COLO668 (cell line): ENCODE results near the gene ARAP1.

Experiments
- DNase-seq: peaks from one replicate; lab custom pipeline; 2025; ENCODE audit not compliant: unreplicated experiment; lab: John Stamatoyannopoulos, UW

The ARAP1 gene

DNA sequence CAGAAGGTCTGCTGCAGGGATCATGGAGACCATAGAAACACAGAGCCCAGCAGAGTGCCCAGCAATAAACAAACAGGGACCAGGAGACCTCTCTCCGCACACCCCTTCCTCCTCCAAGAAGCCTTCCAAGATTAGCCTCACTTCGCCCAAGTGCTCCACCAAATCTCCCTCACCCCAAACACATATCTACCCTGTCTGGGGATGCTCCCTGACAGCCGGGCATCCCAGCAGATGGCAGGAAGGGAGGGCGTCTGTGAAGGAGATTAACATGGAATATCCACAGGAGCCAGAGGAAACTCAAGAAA, 26.5 kb downstream of the ARAP1 start:
- DNase-seq, result no peak

DNA sequence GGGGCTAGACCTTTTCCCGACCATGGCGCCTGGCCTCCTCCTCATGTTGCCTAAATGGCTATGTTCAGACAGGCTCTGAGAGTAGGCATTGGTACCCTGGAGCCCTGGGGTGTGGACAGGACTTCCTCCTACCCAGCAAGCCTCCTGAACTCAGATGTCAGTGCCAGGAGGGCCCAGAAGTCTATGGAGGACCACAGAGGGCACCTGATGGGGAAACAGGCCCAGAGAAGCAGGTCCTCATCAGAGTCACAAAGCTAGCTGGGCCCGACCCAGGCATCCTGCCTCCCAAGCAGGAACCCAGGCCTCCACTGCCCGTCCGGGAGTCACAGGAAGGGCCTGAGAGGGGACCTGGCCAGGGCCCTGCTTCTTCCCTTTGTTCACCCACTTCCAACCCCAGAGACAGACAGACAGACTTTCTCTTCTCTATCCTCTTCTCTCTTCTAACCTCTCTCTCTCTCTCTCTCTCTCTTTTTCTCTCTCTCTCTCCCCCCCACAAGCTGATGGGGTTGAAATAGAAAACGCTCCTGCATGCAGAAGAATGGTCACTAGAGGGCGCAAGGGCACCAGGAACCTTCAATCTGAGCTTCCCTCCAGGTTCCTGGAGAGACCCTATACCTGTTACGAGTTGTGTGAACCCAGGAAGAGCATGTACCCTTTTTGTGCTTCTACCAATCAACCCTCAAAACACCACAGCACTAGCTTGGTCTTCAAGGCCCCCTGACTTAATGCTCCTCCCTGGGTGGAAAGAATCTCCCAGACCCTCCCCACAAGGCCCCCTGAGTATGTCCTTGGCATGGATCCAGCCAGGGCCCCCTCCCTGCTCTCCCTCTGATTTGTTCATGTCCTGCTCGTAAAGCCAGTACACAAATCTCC, 27.1 kb downstream of the ARAP1 start:
- DNase-seq, result peak; percentile 62

DNA sequence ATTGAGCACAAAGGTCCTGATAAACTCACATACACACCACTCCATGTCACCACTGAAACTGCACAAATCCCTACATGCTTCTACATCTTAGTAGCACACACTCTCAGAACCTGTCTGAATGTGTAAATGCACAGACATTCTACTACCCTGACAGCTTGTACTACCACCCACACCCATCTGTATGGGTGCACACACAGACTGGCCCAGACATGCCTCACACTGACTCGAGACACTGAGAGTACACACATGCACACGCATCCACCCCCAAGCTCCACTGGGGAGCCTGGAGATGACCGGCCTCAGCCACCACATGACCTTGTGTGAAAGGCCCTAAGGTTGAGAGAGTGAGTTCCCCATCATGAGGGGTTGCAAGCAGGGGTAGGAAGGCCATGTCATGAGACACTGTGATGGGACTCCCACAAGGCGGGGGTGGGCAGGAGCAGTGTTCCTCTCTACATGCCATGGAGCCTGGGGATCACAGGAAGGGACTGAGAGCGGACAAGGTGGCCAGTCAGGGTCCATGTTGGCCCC, 28.1 kb downstream of the ARAP1 start:
- no peak for DNase-seq

DNA sequence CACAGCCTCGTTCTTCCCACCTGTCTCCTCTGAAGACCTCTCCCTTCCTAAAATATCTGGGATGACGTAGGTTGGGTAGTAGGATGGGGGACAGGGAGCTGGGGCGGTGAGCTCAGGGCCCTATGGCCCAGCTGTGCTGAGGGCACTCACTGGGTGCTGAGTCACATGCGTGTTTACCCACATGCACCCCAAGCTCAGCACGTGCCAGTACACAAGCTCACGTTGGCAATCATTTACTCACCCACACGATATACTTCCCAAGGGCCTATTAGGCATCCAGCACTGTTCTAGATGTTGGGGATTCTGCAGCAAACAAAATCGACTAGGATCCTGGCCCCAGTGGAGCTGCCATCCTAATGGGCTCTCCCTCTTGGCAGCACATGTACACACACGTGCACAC, 28.7 kb downstream of the ARAP1 start:
- DNase-seq, result no peak

GRCh38 chr11:72722050-72722748, 30.0 kb downstream of the ARAP1 start:
- DNase-seq, result peak; percentile 62

- peak; percentile 3 for DNase-seq
Observed at GRCh38 chr11:72721689-72722049, 30.5 kb downstream of the ARAP1 start.

GRCh38 chr11:72721276-72721675, 30.9 kb downstream of the ARAP1 start:
- no peak for DNase-seq

DNA sequence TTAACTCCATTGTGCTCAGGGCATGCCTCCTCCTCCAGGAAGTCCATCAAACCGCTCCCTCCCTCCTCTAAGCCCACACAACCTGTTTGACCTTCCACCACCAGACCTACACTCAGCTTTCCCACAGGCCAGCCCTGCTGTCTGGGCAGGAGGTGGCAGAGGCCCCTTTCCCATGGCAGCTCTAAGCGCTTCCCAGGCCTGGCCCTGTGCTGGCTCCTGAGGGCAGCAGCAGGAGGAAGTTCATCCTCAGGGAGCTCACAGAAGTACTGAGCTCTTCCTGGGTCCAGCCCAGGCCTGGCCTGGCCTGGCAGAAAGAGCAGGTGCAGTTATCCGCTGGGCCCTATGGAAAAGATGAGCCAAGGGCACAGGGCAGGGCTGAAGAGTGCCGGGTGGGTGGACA, 31.4 kb downstream of the ARAP1 start:
- no peak for DNase-seq

DNA sequence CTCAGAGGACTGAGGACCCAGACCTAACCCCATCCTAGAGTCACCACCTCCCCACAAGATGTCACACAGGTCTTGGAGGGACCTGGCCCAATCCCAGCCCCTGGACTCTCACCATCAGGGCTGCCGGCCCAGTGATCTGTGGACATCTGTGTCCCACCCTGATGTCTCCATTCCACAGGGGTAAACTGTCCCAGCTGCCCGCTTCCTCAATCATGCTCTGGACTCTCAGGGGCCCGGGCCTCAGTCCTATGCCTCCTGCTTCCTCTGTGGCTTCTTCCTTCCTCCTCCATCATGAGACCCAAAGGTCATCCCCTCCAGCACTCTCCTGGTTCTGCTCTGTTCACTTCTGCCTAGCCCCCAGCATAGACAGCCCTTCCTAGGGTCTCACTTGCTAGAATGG, 32.2 kb downstream of the ARAP1 start:
- no peak for DNase-seq

DNA sequence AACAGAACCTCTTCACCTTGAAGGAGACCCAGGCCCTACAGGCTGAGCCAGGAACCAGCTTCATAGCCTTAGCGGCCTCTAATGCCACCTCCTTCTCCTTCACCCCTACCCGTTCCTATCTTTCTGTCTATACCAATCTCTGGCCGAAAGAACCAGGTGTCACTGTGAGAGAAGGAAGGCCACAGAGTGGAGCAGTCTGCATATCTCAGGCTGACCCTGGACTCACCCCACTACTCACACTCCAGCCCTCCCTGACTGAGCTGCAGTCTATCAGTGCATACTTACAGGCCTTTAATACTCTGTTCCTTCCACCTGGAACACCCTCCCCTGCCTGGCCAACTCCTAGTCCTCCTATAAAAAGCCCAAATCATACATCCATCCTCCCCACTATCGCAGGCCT, 32.7 kb downstream of the ARAP1 start:
- no peak for DNase-seq

- DNase-seq, result no peak
Observed at GRCh38 chr11:72719144-72719543, 33.1 kb downstream of the ARAP1 start.

DNA sequence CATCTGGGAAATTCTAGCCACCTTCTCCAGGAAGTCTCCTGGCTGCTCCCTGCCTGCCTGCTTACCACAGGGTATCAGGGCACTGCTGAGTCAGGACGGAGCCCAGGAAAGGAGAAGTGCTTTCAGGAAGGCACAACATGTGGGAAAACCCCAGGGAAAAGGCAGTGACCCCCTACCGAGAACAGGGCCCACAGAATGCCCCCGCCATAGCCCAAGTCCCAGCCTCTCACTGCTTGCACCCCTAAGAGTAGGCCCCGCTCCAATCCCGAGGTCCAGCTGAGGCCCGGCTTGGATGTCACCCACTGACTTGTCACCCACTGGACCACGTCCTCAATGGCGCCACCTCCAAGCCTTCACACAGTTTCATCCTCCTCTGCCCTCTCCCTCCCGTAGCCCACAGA, 34.1 kb downstream of the ARAP1 start:
- DNase-seq, result no peak

- DNase-seq, result no peak
Observed at GRCh38 chr11:72716788-72717435, 35.3 kb downstream of the ARAP1 start.

DNA sequence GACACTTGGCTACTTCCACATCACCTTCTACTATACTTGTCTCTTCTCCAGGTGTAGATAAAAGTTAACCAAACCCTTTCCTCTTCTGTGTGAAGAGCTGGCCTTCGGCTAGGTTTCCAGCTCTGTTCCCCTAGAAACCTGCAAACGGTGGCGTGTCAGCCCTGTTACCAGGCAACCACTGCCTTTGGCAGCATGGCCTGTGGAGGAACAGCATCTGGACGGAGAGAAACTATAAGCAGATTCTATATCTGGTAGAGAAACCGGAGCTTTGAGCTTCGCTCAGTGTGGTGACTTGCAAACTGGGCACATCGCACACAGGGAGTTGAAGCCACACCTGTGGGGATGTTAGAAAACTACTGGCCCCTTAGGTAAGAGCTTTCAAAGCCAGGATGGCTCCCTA, 35.9 kb downstream of the ARAP1 start:
- DNase-seq, result no peak

GRCh38 chr11:72712841-72713240, 39.4 kb downstream of the ARAP1 start:
- DNase-seq, result no peak

DNA sequence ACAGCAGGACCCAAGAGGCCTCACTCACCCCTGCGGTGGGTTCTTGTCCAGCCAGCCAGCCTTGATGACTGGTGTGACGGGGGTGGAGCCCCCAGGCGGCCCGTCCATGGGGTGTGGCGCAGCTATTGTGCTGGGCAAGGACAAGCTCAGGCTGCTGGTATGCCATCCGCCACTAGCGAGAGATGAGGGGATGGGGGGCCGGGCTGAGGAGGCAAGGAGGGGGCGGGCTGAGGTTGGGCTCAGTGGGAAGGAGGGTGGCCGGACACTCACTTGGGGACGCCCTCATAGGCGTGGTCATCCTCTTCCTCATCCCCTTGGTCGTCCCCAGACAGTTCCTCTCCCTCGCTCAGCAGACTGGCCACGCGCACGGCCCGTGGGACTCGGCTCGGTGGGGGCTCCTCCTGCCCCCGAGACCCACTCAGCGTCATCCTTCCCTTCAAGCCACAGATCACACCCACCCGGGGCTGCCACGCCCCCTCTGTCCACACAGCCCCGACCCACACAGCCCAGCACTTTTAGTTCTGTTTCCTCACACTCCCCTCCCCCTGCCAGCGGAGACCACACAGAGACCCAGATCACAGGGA, 39.9 kb downstream of the ARAP1 start:
- no peak for DNase-seq

DNA sequence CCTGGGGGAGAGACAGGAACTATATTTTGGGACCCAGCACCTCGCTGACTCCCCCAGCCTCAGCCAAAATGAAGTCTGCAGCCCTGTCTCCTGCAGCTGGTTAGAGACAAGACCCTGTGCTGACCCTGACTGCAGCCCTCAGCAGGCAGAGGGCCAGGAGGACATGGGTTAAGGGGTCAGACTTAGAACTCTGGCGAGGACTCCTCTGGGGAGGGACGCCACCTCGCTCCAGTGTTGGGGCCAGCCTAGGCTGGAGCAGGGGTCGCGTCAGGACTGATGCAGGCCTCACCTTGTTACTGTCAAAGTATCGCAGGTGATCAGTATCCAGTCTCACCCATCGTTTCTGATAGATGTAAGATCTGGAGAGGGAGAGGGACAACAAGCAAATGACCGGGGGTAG, 41.1 kb downstream of the ARAP1 start:
- DNase-seq, result no peak

DNA sequence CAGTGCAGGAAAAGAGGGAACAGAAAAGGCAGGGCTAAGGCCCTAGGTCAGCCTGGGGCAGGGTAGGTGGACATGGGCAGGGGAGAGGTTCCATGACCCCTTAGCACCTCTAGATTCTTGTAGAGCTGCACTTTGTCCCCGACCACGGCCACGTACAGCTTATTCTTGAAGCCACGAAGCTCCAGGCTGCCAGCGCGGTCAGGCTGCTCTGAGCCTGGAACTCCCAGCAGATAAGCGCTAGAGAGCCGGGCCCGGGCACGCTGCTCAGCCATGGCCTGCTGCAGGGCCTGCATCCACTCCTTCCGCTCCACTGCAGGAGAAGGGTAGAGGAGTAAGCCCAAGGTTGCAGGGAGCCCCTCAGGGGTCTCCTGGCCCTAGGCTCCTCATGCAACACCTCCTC, 41.9 kb downstream of the ARAP1 start:
- no peak for DNase-seq

- DNase-seq, result no peak
Observed at GRCh38 chr11:72709478-72710238, 42.5 kb downstream of the ARAP1 start.

DNA sequence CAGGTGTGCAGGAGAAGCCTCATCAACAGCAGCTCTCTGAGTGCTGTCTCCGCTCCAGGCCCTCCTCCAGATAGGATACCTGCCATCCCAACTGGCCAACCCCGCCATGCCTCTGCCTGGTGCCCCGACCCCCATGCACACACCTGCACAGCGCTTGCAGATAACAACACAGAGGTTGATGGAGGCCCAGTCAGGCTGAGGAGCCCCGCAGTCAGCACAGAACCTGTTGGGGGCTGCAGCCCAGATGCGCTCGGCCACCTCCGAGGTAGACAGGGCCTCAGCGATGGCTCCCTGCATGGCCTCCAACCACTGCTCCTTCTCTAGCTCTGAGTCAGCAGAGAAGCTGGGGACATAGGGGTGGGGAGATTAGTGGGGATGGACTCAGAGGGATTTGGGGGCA, 45.2 kb downstream of the ARAP1 start:
- no peak for DNase-seq

GRCh38 chr11:72706579-72706978, 45.6 kb downstream of the ARAP1 start:
- DNase-seq, result no peak
